ENCODE results near the gene GABRG3.

The GABRG3 gene

DNA sequence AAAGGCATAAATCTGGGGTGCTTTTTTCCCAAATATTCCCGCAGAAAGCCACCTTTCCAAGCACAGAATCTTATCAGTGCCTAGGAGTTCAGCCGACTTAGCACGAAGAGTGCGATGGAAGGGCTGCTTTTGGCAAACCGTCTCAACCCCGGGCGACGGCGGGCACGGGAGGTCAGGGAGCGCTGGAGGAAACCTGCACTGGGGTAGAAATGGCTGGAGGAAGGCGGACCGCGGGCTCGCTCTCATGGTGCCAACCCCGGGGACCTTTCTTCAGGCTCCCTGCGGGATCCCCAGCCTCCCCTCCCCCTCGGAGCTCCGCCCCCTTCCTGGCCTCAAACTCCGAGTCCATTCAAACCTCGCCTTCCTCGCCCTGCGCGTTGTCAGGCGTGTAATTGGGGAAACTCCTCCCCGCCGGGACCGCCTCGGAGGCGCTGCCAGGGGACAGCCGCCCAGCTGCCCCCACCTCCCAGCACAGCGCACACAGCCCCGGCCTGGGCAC, at the start of gene GABRG3:
Gene GABRG3, plus strand, starts transcription at position 470 of the 499 bp plus-strand sequence.
- H3K4me3 ChIP-seq (replicated peaks; ENCODE audit: low read depth, low read length): no peak within 1 kb of the TSS
- DNase-seq (ENCODE audit: extremely low read depth, low read depth): no peak
- TF ChIP-seq, protein P1, sequence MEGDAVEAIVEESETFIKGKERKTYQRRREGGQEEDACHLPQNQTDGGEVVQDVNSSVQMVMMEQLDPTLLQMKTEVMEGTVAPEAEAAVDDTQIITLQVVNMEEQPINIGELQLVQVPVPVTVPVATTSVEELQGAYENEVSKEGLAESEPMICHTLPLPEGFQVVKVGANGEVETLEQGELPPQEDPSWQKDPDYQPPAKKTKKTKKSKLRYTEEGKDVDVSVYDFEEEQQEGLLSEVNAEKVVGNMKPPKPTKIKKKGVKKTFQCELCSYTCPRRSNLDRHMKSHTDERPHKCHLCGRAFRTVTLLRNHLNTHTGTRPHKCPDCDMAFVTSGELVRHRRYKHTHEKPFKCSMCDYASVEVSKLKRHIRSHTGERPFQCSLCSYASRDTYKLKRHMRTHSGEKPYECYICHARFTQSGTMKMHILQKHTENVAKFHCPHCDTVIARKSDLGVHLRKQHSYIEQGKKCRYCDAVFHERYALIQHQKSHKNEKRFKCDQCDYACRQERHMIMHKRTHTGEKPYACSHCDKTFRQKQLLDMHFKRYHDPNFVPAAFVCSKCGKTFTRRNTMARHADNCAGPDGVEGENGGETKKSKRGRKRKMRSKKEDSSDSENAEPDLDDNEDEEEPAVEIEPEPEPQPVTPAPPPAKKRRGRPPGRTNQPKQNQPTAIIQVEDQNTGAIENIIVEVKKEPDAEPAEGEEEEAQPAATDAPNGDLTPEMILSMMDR (IDR thresholded peaks at IDR 0.05; ENCODE audit: low read depth, low read length, missing control alignments): no peak

DNA sequence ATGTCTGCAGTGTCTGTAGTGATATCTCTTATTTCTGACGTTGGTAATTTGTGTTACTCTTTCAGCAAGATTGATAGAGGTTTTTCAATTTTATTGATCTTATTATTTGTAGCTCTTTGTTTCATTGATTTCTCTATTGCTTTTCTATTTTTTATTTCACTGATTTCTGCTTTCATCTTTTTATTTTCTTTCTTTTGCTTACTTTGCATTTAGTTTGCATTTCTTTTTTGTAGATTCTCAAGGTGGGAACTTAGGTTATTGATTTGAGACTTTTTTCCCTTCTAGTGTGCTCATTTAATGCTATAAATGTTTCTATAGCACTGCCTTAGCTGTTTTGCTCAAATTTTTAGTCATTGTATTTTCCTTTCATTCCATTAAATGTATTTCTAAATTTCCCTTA, 49.5 kb upstream of the GABRG3 start:
- no peak for DNase-seq (ENCODE audit: extremely low read depth, low read depth)

DNA sequence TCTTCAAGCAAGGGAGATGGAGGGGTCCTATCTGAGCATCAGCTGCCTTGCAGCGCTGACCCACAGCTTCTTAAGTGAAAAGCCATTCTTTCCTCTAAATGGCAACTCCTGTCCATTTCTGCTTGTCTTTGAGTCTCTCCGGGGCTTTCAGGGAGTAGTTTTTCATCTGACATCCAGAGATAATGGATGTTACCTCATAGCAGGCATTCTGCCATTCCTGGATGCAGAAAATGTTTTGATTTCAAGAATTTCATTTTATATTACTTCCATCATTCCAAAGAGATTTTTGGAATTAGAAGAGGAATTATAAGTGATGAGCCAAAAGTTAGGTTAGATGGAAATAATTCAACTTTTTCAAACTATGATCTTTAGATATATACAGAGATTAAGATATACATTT, 44.9 kb upstream of the GABRG3 start:
- TF ChIP-seq, protein P1 (IDR thresholded peaks at IDR 0.05; ENCODE audit: low read depth, low read length, missing control alignments): no peak
- DNase-seq (ENCODE audit: extremely low read depth, low read depth): no peak
- no peak overlapping the region for H3K4me3 ChIP-seq (replicated peaks; ENCODE audit: low read depth, low read length)

More for the DNA sequence above, 49.5 kb upstream of the GABRG3 start:
- no peak overlapping the region for H3K4me3 ChIP-seq (replicated peaks; ENCODE audit: low read depth, low read length)
- TF ChIP-seq, protein P1 (IDR thresholded peaks at IDR 0.05; ENCODE audit: low read depth, low read length, missing control alignments): no peak

- TF ChIP-seq, protein P1 (IDR thresholded peaks at IDR 0.05; ENCODE audit: low read depth, low read length, missing control alignments): no peak
- DNase-seq (ENCODE audit: extremely low read depth, low read depth): no peak
- H3K4me3 ChIP-seq (replicated peaks; ENCODE audit: low read depth, low read length): no peak overlapping the region
Measured at GRCh38 chr15:26928051-26928450, 42.9 kb upstream of the GABRG3 start.

DNA sequence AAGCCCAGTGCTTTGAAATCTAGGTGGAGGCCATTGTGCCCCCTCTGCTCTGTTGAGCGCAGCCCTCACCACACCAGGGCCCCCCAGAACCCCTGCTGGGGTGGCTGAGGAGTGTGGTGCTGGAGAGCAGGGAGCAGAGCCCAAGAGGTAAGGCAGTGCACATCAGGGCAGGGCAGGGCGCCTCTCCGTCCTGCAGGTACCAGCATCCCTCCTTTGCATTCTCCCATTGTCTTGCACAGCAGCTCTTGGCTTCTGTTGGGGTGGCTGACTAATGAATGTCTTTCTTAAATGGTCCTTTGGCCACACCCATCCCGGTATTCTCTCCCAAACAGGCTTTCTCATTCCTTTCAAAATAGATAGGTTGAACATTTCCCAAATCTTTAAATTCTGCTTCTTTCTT, 41.4 kb upstream of the GABRG3 start:
- TF ChIP-seq, protein P1 (IDR thresholded peaks at IDR 0.05; ENCODE audit: low read depth, low read length, missing control alignments): no peak
- H3K4me3 ChIP-seq (replicated peaks; ENCODE audit: low read depth, low read length): no peak overlapping the region
- DNase-seq (ENCODE audit: extremely low read depth, low read depth): no peak

DNA sequence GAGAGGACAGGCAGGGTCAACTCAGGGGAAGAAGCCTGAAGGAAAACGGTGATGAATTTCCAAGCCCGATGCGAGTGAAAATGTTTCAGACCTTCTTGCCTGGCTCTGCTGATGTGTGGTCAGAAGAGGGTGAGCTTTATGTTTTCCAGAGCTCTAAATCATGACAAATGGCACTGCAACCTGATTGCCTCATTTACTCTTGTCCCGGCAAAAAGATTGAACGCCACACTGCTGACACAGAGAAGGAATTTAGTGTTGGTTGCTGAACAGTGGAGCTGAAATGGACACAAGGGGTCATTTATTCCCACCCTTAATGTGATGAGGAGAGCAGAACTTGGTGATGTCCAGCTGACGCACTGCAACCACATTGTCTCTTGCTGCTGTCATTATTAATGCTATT, 36.1 kb upstream of the GABRG3 start:
- DNase-seq (ENCODE audit: extremely low read depth, low read depth): no peak
- TF ChIP-seq, protein P1 (IDR thresholded peaks at IDR 0.05; ENCODE audit: low read depth, low read length, missing control alignments): no peak
- H3K4me3 ChIP-seq (replicated peaks; ENCODE audit: low read depth, low read length): no peak overlapping the region

DNA sequence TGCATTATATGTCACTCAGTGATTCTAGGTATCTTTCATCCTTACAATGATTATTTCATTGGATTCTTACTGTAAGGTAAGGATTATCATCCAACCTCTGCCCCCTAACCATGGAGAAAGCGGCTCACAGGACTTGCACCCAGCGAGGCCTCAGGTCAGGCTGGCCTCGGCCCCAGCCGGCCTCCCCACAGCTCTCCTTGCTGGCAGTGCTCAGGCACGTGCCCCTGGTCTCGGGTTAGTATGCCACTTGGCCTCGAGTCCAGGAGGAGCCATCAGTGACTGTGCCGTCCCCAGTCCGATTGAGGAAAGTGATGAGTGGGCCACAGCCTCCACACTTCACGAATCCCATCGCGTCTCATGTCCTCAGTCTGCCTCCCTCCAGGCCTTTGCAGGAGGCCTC, 35.7 kb upstream of the GABRG3 start:
- H3K4me3 ChIP-seq (replicated peaks; ENCODE audit: low read depth, low read length): no peak overlapping the region
- TF ChIP-seq, protein P1 (IDR thresholded peaks at IDR 0.05; ENCODE audit: low read depth, low read length, missing control alignments): no peak
- no peak for DNase-seq (ENCODE audit: extremely low read depth, low read depth)
